K562 (cell line): ENCODE data around the gene NLGN2. TPM values are rescaled to one million over a fixed set of nuclear protein-coding genes. Genes with fewer than 3 reads are reported as not detected.

ENCODE experiments used
- ATAC-seq: fragments of 200-7000 bp; cut with Tn5 transposase; 3 replicates; pipeline ENCODE4 v1.9.1; 2020; ENCODE audit warnings: moderate library complexity
- BruUV-seq: library from RNA; stranded (reverse); fragments of 400-500 nt; replicated peaks from 2 replicates; lab custom pipeline; 2021; lab: Mats Ljungman, UMichigan
- CTCF ChIA-PET: fragments of 300-600 bp; formaldehyde crosslinking; extraction: SDS; loops from one replicate; lab custom pipeline; 2021; ENCODE audit warnings: low intra/inter-chr PET ratio; lab: Yijun Ruan, JAX
- POLR2A ChIA-PET: fragments of 300-600, 350-650 bp; sonication (Branson Sonifier 250); formaldehyde crosslinking; extraction: SDS; loops from one replicate; lab custom pipeline; 2021; ENCODE audit warnings: antibody characterized with exemption, inconsistent platforms; lab: Yijun Ruan, JAX
- DNase-seq, 4 experiments: peaks; one replicate each; pipeline versions ENCODE4 v3.0.0 to v3.0.0-alpha.2; 2011 to 2018; ENCODE audit warnings: low spot score in 3 of 4, mixed read lengths in 3 of 4; ENCODE audit errors: extremely low read depth in 1 of 4
- FAIRE-seq: peaks from 2 replicates; lab custom pipeline; 2011; peaks lifted over from hg19 to GRCh38; lab: Jason Lieb, UNC
- H2AFZ ChIP-seq: 2 replicates; pipeline ENCODE4 v1.6.0; 2011; ENCODE audit warnings: low read depth, low read length, control low read depth, inconsistent platforms
- H3K27ac ChIP-seq: fragments of 200-600 bp; 3 replicates; pipeline ENCODE4 v1.8.0; 2011; ENCODE audit warnings: low read depth, mild to moderate bottlenecking, control low read depth, inconsistent platforms, low read length, moderate library complexity, mixed read lengths; ENCODE audit errors: extremely low read depth
- H3K27me3 ChIP-seq, 2 experiments: fragments of 300-600 bp in 1 of 2; 2 replicates in 1 of 2; 3 replicates in 1 of 2; pipeline versions ENCODE4 v1.6.0 to v1.8.0; 2011; ENCODE audit warnings: inconsistent platforms in 2 of 2, low read length in 2 of 2, mild to moderate bottlenecking in 1 of 2, mixed read lengths in 1 of 2, moderate library complexity in 1 of 2; ENCODE audit not compliant: control insufficient read depth in 2 of 2, insufficient read depth in 2 of 2
- H3K36me3 ChIP-seq: fragments of 300-600 bp; 3 replicates; pipeline ENCODE4 v1.8.0; 2011; ENCODE audit warnings: mild to moderate bottlenecking, low read length, inconsistent platforms; ENCODE audit not compliant: control insufficient read depth, insufficient read depth
- H3K4me1 ChIP-seq, 2 experiments: fragments of 200-600 bp in 1 of 2; replicated peaks in 1 of 2; 2 replicates in 1 of 2; 3 replicates in 1 of 2; pipeline versions ENCODE4 v1.5.1 to v1.8.0; 2011; ENCODE audit warnings: inconsistent platforms in 2 of 2, low read length in 2 of 2, mild to moderate bottlenecking in 1 of 2, mixed read lengths in 1 of 2, moderate library complexity in 1 of 2; ENCODE audit not compliant: control insufficient read depth in 2 of 2, insufficient read depth in 2 of 2
- H3K4me2 ChIP-seq: 2 replicates; pipeline ENCODE4 v1.6.1; 2011; ENCODE audit warnings: low read length, control low read depth, inconsistent platforms, mixed read lengths; ENCODE audit not compliant: insufficient read depth
- H3K4me3 ChIP-seq: fragments of 200-600 bp; sonication (generic), shearing (Covaris generic); 2 replicates; pipeline ENCODE4 v1.5.1; 2016; ENCODE audit warnings: control low read depth, inconsistent platforms
- H3K79me2 ChIP-seq: fragments of 200-600 bp; 3 replicates; pipeline ENCODE4 v1.8.0; 2011; ENCODE audit warnings: low read length, inconsistent platforms; ENCODE audit not compliant: control insufficient read depth, insufficient read depth
- H3K9ac ChIP-seq, 2 experiments: 2 replicates each; pipeline versions ENCODE4 v1.6.0 to v1.6.1; 2011; ENCODE audit warnings: low read depth in 2 of 2, low read length in 2 of 2, control low read depth in 1 of 2, inconsistent platforms in 1 of 2, mild to moderate bottlenecking in 1 of 2, mixed read lengths in 1 of 2; ENCODE audit not compliant: insufficient read depth in 1 of 2
- H3K9me1 ChIP-seq: one replicate; pipeline ENCODE4 v1.6.0; 2011; ENCODE audit warnings: inconsistent platforms, mild to moderate bottlenecking, low read length, moderate library complexity; ENCODE audit not compliant: control insufficient read depth, insufficient read depth
- H3K9me3 ChIP-seq: replicated peaks from 2 replicates; pipeline ENCODE4 v1.5.1; 2011; ENCODE audit warnings: low read depth, low read length, inconsistent platforms; ENCODE audit not compliant: control insufficient read depth, insufficient read depth
- H4K20me1 ChIP-seq: replicated peaks from 2 replicates; pipeline ENCODE4 v1.6.1; 2011; ENCODE audit warnings: low read length, inconsistent platforms, mixed read lengths; ENCODE audit not compliant: control insufficient read depth, insufficient read depth
- BHLHE40 ChIP-seq: IDR thresholded peaks from 2 replicates; pipeline ENCODE4 v1.6.1; 2011; ENCODE audit warnings: low read length, improper control_type of control experiment
- POLR2H ChIP-seq: IDR thresholded peaks from 2 replicates; pipeline ENCODE4 v1.6.1; 2016; ENCODE audit warnings: missing genetic modification characterization, low read depth, mild to moderate bottlenecking, control low read depth, missing compliant biosample characterization, moderate library complexity
- PRDM10 ChIP-seq: fragments of 450-650 bp; IDR thresholded peaks from 2 replicates; pipeline ENCODE4 v1.6.1; 2018; ENCODE audit not compliant: partially characterized antibody
- SIRT6 ChIP-seq: IDR thresholded peaks from one replicate; pipeline ENCODE4 v1.6.1; 2012; ENCODE audit warnings: low read depth, mild to moderate bottlenecking, control low read depth, inconsistent platforms, low read length, moderate library complexity
- YY1 ChIP-seq, 3 experiments: IDR thresholded peaks; 2 replicates each; pipeline ENCODE4 v1.6.1; 2011; ENCODE audit warnings: low read length in 2 of 3, mild to moderate bottlenecking in 2 of 3, moderate library complexity in 2 of 3, borderline replicate concordance in 1 of 3, control low read depth in 1 of 3, low read depth in 1 of 3; ENCODE audit not compliant: insufficient read depth in 3 of 3, insufficient replicate concordance in 2 of 3, control insufficient read depth in 1 of 3, insufficient read length in 1 of 3; ENCODE audit errors: extremely low read depth in 1 of 3
- ZFP91 ChIP-seq: sonication (generic); formaldehyde crosslinking; IDR thresholded peaks from 2 replicates; pipeline ENCODE4 v1.8.0; 2022; ENCODE audit warnings: mild to moderate bottlenecking, missing genetic modification reagents
- ZNF699 ChIP-seq: fragments of 250-450 bp; sonication (Bioruptor Pico); IDR thresholded peaks from 2 replicates; pipeline ENCODE4 v1.8.0; 2021; ENCODE audit warnings: mild to moderate bottlenecking, moderate library complexity; ENCODE audit not compliant: insufficient replicate concordance
- WGBS: fragments of 100-300 bp; shearing (Covaris generic); methylation state at CpG from one replicate; pipeline ENCODE4 v1.1.6; 2016; ENCODE audit warnings: low coverage, mixed read lengths; ENCODE audit not compliant: insufficient coverage; ENCODE audit errors: missing lambda C conversion rate; 5-methylcytosine and 5-hydroxymethylcytosine counted together
- in situ Hi-C: fragments of 300-500 bp; cut with MboI; formaldehyde crosslinking; loops from 4 replicates; pipeline ENCODE4 v1.15.0; 2018; ENCODE audit warnings: inconsistent platforms, mixed read lengths
- intact Hi-C: fragments of 100-400 bp; cut with micrococcal nuclease; formaldehyde crosslinking; loops from 2 replicates; pipeline ENCODE4 v1.14.2; 2022
- polyA plus RNA-seq, 8 experiments: library from polyadenylated mRNA; depleted of rRNA in 4 of 8; stranded (reverse) in 5 of 8; unstranded in 3 of 8; fragments of >200 nt; fragmentation: Nextera tagmentation in 2 of 8; fragmentation: Illumina TruSeq in 1 of 8; extraction: Ambion mirVana in 2 of 8; extraction: Trizol in 1 of 8; gene quantifications; 2 replicates each; pipeline versions ENCODE4 v1.2.1 to v1.2.3, GENCODE V29; 2011 to 2014; ENCODE audit warnings: inconsistent platforms in 1 of 8, missing spikeins in 1 of 8
- total RNA-seq, 7 experiments: library from RNA; depleted of rRNA in 6 of 7; stranded (reverse); fragments of >200 nt in 6 of 7; fragmentation: Illumina TruSeq in 2 of 7; extraction: Trizol in 2 of 7; gene quantifications; 2 replicates each; pipeline versions ENCODE4 v1.2.1 to v1.2.3, GENCODE V29; 2011 to 2021; ENCODE audit warnings: low replicate concordance in 1 of 7

Gene NLGN2
- total and polyA plus RNA-seq, 9 of the 15 experiments (the other 6 are each of a cell fraction or from before 2014, with no cell fraction given), result 0.11 to 7.8 (median 0.77) TPM

GRCh38 chr17:7448461-7448860, 40.8 kb downstream of the NLGN2 start:
- no peak overlapping the region for H3K9ac ChIP-seq
- H4K20me1 ChIP-seq, result no peaks in the 10 kb centered on the region
- no peaks in the 10 kb centered on the region for H3K9me1 ChIP-seq
- no peak overlapping the region for H3K27ac ChIP-seq
- H2AFZ ChIP-seq, result no peak overlapping the region
- FAIRE-seq, result no peak
- H3K4me1 ChIP-seq, result peaks cover 4 to 26% of the 10 kb centered on the region in 2 experiments; a peak in 4 of 5 replicates
- no peaks in the 10 kb centered on the region for H3K9me3 ChIP-seq
- H3K4me3 ChIP-seq, result no peak overlapping the region
- CTCF ChIA-PET, result no interaction called here
- in situ Hi-C loops, result no loop called here
- POLR2A ChIA-PET, result no interaction called here
- DNase-seq, result no peak
- no peaks in the 10 kb centered on the region for H3K79me2 ChIP-seq
- no peak for ATAC-seq
- no peak for TF ChIP-seq SIRT6
- no peak for TF ChIP-seq ZNF699 (CRISPR knock-in tag)
- no peaks in the 10 kb centered on the region for H3K27me3 ChIP-seq
- no peaks in the 10 kb centered on the region for H3K36me3 ChIP-seq
- no peak overlapping the region for H3K4me2 ChIP-seq
- no TSS peak for BruUV-seq
- intact Hi-C loops, result no loop called here
- 81% methylated on average over 7 of the region's 7 CpGs for WGBS

GRCh38 chr17:7459961-7460545, 52.4 kb downstream of the NLGN2 start:
- Histone ChIP-seq H3K27me3 (no peaks in the 10 kb centered on the region), H4K20me1 (no peaks in the 10 kb centered on the region), H3K9me1 (no peaks in the 10 kb centered on the region), H3K79me2 (no peaks in the 10 kb centered on the region; the same call in 2 of the 3 replicates), H3K4me1 (peaks cover 0 to 18% of the 10 kb centered on the region in 2 experiments; a peak in 3 of 5 replicates), H3K9ac (no peak overlapping the region), H3K4me2 (no peak overlapping the region), H3K27ac (no peak overlapping the region), H3K4me3 (no peak overlapping the region), H2AFZ (no peak overlapping the region), H3K9me3 (no peaks in the 10 kb centered on the region), H3K36me3 (peaks cover 24% of the 10 kb centered on the region; the same call in 1 of the 3 replicates)
- ChIA-PET POLR2A (interaction anchor here (1.4 to 2.1 kb wide), 3 partner anchors 11 to 16 kb away, joined by 6 to 7 read pairs (median 6); no protein-coding TSS in a partner anchor), CTCF (no interaction called here)
- 93% methylated on average over 3 of the region's 3 CpGs for WGBS
- intact Hi-C loops, result no loop called here
- ATAC-seq (no peak), FAIRE-seq (no peak), DNase-seq (no peak)
- TF ChIP-seq POLR2H (tag), result no peak
- TF ChIP-seq YY1 (IDR thresholded peaks at IDR 0.05; ENCODE audit: borderline replicate concordance in 1 of 3, control insufficient read depth in 1 of 3, extremely low read depth in 1 of 3, insufficient read depth in 3 of 3, insufficient read length in 1 of 3, insufficient replicate concordance in 2 of 3, low read depth in 1 of 3, low read length in 2 of 3), result peak in 2 of 3 experiments; percentile 43 to 84
- TF ChIP-seq BHLHE40, result no peak
- TF ChIP-seq PRDM10, result peak; percentile 88
- TF ChIP-seq ZFP91, result no peak
- in situ Hi-C loops, result no loop called here
- BruUV-seq, result no TSS peak
